ENCODE measurements around the gene TBC1D26. TPM values are rescaled to one million over a fixed set of nuclear protein-coding genes. Genes with fewer than 3 reads are reported as not detected.
"Not testable (repeated sequence)": the region's sequence is repeated elsewhere in the genome, so short reads cannot be mapped to it uniquely, and the experiment has no call there.

TBC1D26 gene
- 2.4 and 2.9 TPM in 2 replicates for total RNA-seq
- long read RNA-seq: 0 reads

DNA sequence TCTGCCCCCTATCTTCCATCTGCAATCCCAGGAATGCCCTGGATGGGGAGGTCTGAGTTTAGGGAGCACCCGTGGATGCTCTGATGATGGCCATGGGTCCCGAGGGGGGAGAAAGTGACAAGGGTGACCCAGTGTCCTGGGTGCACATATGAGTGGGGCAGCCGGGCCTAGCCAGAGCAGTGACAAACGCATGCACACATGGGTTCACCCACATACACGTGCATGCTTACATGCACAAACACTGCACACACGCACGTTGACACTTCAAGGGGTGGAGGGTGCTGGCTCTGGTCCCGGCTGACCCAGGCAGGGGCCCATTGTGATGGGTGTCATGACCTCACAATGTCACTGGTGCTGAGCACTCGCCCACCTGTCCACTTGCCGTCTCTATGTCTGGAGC, at the start of gene TBC1D26:
Gene TBC1D26, plus strand, starts transcription at position 384 of the 400 bp plus-strand sequence. CDS start 3,066 bp downstream, outside the sequence.
- H3K4me3 Mint-ChIP-seq (ENCODE audit: low read depth); H3K36me3 Mint-ChIP-seq (ENCODE audit: insufficient read depth); H3K27ac Mint-ChIP-seq; H3K27me3 Mint-ChIP-seq; H3K4me1 Mint-ChIP-seq (ENCODE audit: low read depth); DNase-seq (ENCODE audit: low spot score, unreplicated experiment); H3K9me3 Mint-ChIP-seq (ENCODE audit: low read depth): not testable (repeated sequence)

DNA sequence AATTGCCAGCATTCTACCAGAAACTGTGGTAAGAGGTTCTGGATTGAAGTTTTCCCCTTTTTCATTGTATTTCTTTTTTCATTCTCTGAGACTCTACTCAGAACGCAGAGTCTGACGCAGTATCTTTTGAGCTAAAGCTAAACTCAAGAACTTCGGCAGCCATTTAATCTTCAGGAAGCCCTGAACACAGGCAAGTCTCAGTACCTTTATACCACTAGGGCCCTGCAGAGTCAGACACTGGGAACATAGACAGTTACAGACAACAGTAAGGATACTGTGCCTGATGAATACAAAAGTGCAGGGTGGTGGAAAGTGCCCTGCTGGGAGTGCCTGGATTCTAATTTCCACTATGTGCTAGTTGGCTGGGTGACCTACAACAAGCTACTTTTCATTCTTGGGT, 48.9 kb upstream of the TBC1D26 start:
- H3K27me3 Mint-ChIP-seq; H3K9me3 Mint-ChIP-seq (ENCODE audit: low read depth); H3K4me1 Mint-ChIP-seq (ENCODE audit: low read depth); H3K36me3 Mint-ChIP-seq (ENCODE audit: insufficient read depth); H3K27ac Mint-ChIP-seq; DNase-seq (ENCODE audit: low spot score, unreplicated experiment): not testable (repeated sequence)
- peak overlapping the region; percentile 92 for H3K4me3 Mint-ChIP-seq (ENCODE audit: low read depth)

DNA sequence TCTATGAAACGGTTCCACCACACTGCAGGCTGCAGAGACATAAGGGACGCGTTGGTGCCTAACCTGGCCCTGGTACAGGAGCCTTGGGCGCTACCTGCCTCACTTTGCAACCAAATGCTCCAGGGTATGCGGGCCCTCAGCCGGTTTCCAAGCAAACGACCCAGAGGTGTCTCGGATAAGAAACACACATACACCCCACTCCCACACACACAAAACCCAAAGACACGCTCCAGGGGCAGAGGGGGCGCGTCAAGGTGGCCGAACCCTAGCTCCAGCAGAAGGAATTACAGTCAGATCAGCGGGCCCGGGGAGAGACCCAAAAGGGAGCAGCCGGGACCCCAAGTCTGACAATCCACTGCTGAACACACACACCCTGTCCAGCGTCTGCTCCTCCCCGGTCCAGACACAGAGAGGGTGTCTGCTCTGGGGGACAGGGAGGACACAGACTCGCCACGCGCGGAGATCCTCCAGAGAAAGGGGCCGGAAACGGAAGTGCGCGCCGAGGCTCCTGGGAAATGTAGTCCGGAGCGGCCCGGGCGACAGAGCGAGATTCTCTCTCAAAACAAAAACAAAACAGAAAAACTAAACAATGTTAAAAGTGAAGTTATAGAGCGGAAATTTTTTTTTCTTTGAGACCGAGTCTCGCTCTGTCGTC, 48.1 kb upstream of the TBC1D26 start, which contains the start of gene TRIM16:
Gene TRIM16, minus strand, starts transcription at position 488 of the 655 bp plus-strand sequence. CDS start 32,702 bp downstream, outside the sequence.
- peak; percentile 54 for TF ChIP-seq CTCF (IDR thresholded peaks at IDR 0.05; ENCODE audit: unreplicated experiment)
- H3K4me1 Mint-ChIP-seq (ENCODE audit: low read depth); H3K36me3 Mint-ChIP-seq (ENCODE audit: insufficient read depth); H3K9me3 Mint-ChIP-seq (ENCODE audit: low read depth); H3K27me3 Mint-ChIP-seq: not testable (repeated sequence)
- peak; percentile 40 for DNase-seq (ENCODE audit: low spot score, unreplicated experiment)
- Mint-ChIP-seq H3K4me3 (ENCODE audit: low read depth) (peak within 1 kb of the TSS; percentile 92), H3K27ac (peak within 1 kb of the TSS; percentile 87)

GRCh38 chr17:15687494-15687893, 44.6 kb upstream of the TBC1D26 start:
- not testable (repeated sequence) for H3K4me3 Mint-ChIP-seq (ENCODE audit: low read depth); H3K9me3 Mint-ChIP-seq (ENCODE audit: low read depth); DNase-seq (ENCODE audit: low spot score, unreplicated experiment); H3K27ac Mint-ChIP-seq; H3K27me3 Mint-ChIP-seq; H3K36me3 Mint-ChIP-seq (ENCODE audit: insufficient read depth); H3K4me1 Mint-ChIP-seq (ENCODE audit: low read depth)

GRCh38 chr17:15698967-15699366, 33.1 kb upstream of the TBC1D26 start:
- peak overlapping the region; percentile 90 for H3K27ac Mint-ChIP-seq
- H3K36me3 Mint-ChIP-seq (ENCODE audit: insufficient read depth): peaks cover 23% of the 10 kb centered on the region
- H3K9me3 Mint-ChIP-seq (ENCODE audit: low read depth); H3K27me3 Mint-ChIP-seq; H3K4me1 Mint-ChIP-seq (ENCODE audit: low read depth); DNase-seq (ENCODE audit: low spot score, unreplicated experiment): not testable (repeated sequence)
- H3K4me3 Mint-ChIP-seq (ENCODE audit: low read depth): peak overlapping the region; percentile 89

DNA sequence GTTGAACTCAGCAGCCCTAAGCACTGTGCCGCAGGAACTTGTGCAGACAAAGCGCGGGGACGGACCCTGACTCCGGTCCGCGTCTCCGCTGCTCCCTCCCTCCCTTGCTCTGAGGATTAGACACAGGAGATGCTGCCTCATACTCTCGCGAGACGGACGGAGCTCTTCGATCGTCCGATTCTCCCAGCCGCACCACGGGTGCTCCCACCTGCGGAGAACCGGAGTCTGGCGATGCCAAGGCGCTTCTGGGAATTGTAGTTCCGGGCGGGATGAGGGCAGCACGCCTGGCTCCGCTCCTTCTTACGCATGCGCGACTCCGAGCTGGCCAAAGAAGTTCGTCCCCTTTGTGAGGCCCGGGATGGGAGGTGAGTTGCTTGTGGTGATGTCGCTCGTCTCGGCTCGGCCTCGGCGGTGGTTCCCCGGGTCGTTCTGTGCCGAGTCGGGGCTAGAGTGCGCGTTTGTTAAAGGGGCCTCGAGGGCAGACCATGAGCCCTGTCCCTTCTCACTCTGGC, 32.6 kb upstream of the TBC1D26 start, which contains the start of gene ZNF286A:
Gene ZNF286A, plus strand, starts transcription at position 340 of the 512 bp plus-strand sequence. CDS start 578 bp downstream, outside the sequence.
- peak within 1 kb of the TSS; percentile 89 for H3K4me3 Mint-ChIP-seq (ENCODE audit: low read depth)
- H3K27ac Mint-ChIP-seq: peak within 1 kb of the TSS; percentile 90
- DNase-seq (ENCODE audit: low spot score, unreplicated experiment): peak; percentile 99
- H3K27me3 Mint-ChIP-seq; H3K4me1 Mint-ChIP-seq (ENCODE audit: low read depth); H3K9me3 Mint-ChIP-seq (ENCODE audit: low read depth): not testable (repeated sequence)
- peaks cover 24% of the 10 kb centered on the region for H3K36me3 Mint-ChIP-seq (ENCODE audit: insufficient read depth)

GRCh38 chr17:15699937-15700336, 32.1 kb upstream of the TBC1D26 start:
- H3K4me3 Mint-ChIP-seq (ENCODE audit: low read depth): peak overlapping the region; percentile 89
- H3K9me3 Mint-ChIP-seq (ENCODE audit: low read depth); H3K4me1 Mint-ChIP-seq (ENCODE audit: low read depth); H3K27me3 Mint-ChIP-seq; DNase-seq (ENCODE audit: low spot score, unreplicated experiment): not testable (repeated sequence)
- H3K27ac Mint-ChIP-seq: peak overlapping the region; percentile 90
- H3K36me3 Mint-ChIP-seq (ENCODE audit: insufficient read depth): peaks cover 27% of the 10 kb centered on the region

DNA sequence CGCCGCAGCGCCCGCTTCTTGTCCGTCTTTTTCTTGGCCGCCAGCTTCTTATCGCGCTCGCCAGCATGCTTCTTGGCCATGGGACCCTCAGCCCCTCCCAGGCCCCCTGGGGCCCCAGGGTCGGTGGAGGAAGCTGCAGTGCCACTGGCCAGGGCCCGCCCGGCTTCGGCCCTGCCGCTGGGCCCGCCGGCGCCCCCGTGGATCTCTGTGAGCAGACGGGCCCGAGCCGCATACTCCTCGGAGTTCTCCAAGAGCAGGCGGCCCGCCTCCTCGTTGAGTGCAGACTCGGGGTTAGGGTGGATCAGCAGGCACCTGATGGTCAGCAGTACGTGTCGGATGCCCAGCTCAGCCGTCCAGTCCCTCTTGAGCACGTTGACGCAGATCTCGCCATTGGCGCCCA, 27.8 kb upstream of the TBC1D26 start:
- H3K27me3 Mint-ChIP-seq; H3K27ac Mint-ChIP-seq; H3K4me1 Mint-ChIP-seq (ENCODE audit: low read depth); H3K4me3 Mint-ChIP-seq (ENCODE audit: low read depth); DNase-seq (ENCODE audit: low spot score, unreplicated experiment): not testable (repeated sequence)
- H3K36me3 Mint-ChIP-seq (ENCODE audit: insufficient read depth): peaks cover 62% of the 10 kb centered on the region
- H3K9me3 Mint-ChIP-seq (ENCODE audit: low read depth): peaks cover 21% of the 10 kb centered on the region

- H3K4me3 Mint-ChIP-seq (ENCODE audit: low read depth); DNase-seq (ENCODE audit: low spot score, unreplicated experiment); H3K27ac Mint-ChIP-seq; H3K27me3 Mint-ChIP-seq; H3K4me1 Mint-ChIP-seq (ENCODE audit: low read depth): not testable (repeated sequence)
- Mint-ChIP-seq H3K9me3 (ENCODE audit: low read depth) (peaks cover 26% of the 10 kb centered on the region), H3K36me3 (ENCODE audit: insufficient read depth) (peaks cover 67% of the 10 kb centered on the region)
Observed at GRCh38 chr17:15704813-15705212, 27.3 kb upstream of the TBC1D26 start.

- not testable (repeated sequence) for H3K27me3 Mint-ChIP-seq
Observed at GRCh38 chr17:15708879-15709278, 23.2 kb upstream of the TBC1D26 start.

GRCh38 chr17:15716601-15717563, 15.2 kb upstream of the TBC1D26 start:
- H3K4me1 Mint-ChIP-seq (ENCODE audit: low read depth); DNase-seq (ENCODE audit: low spot score, unreplicated experiment); H3K4me3 Mint-ChIP-seq (ENCODE audit: low read depth); H3K27me3 Mint-ChIP-seq: not testable (repeated sequence)
- peak overlapping the region; percentile 69 for H3K27ac Mint-ChIP-seq
- peaks cover 64% of the 10 kb centered on the region for H3K36me3 Mint-ChIP-seq (ENCODE audit: insufficient read depth)
- H3K9me3 Mint-ChIP-seq (ENCODE audit: low read depth): peaks cover 26% of the 10 kb centered on the region

More at GRCh38 chr17:15708879-15709278, 23.2 kb upstream of the TBC1D26 start:
- not testable (repeated sequence) for H3K4me1 Mint-ChIP-seq (ENCODE audit: low read depth); DNase-seq (ENCODE audit: low spot score, unreplicated experiment); H3K4me3 Mint-ChIP-seq (ENCODE audit: low read depth); H3K27ac Mint-ChIP-seq
- H3K9me3 Mint-ChIP-seq (ENCODE audit: low read depth): peaks cover 34% of the 10 kb centered on the region
- H3K36me3 Mint-ChIP-seq (ENCODE audit: insufficient read depth): peaks cover 68% of the 10 kb centered on the region

Measured in progenitor cell of endocrine pancreas (in vitro differentiated cells).